NCI-H345 treated with DMSO at 0.1 percent for 48 hours (cell line): Measurements from ENCODE around the gene ZNF823.
"Not testable (repeated sequence)": the region's sequence is repeated elsewhere in the genome, so short reads cannot be mapped to it uniquely, and the experiment has no call there.

Experiments used
- DNase-seq: peaks from one replicate; lab custom pipeline; 2025; ENCODE audit not compliant: unreplicated experiment; lab: John Stamatoyannopoulos, UW

The ZNF823 gene

GRCh38 chr19:11684987-11685675 is 53.6 kb downstream of the ZNF823 start:
- DNase-seq: no peak

GRCh38 chr19:11680689-11681302 is 58.0 kb downstream of the ZNF823 start:
- DNase-seq: no peak

- DNase-seq: no peak
Observed at GRCh38 chr19:11678504-11678903, 60.2 kb downstream of the ZNF823 start.

- DNase-seq: not testable (repeated sequence)
Observed at GRCh38 chr19:11676661-11677600, 61.8 kb downstream of the ZNF823 start.

- DNase-seq: no peak
Observed at GRCh38 chr19:11675569-11675968, 63.2 kb downstream of the ZNF823 start.

- no peak for DNase-seq
Observed at GRCh38 chr19:11674067-11674492, 64.7 kb downstream of the ZNF823 start.

GRCh38 chr19:11673608-11674041 is 65.1 kb downstream of the ZNF823 start:
- DNase-seq: no peak
